ENCODE measurements around the gene PRKG2.

The PRKG2 gene

GRCh38 chr4:81227138-81227537, 12.1 kb upstream of the PRKG2 start:
- TF ChIP-seq POLR2AphosphoS5 (IDR thresholded peaks at IDR 0.05; ENCODE audit: low read depth, low read length) (no peak), TAF1 (IDR thresholded peaks at IDR 0.05; ENCODE audit: borderline replicate concordance, insufficient read depth, low read length) (no peak), REST (IDR thresholded peaks at IDR 0.05; ENCODE audit: insufficient read depth in 1 of 2, low read depth in 2 of 2, low read length in 2 of 2) (no peak), FOXP2 (optimal IDR thresholded peaks at IDR 0.05; ENCODE audit: borderline replicate concordance, extremely low read depth, extremely low read length, insufficient read depth) (no peak), SIN3A (IDR thresholded peaks at IDR 0.05; ENCODE audit: borderline replicate concordance, insufficient read depth, low read length) (no peak)

GRCh38 chr4:81225252-81225651, 10.2 kb upstream of the PRKG2 start:
- TF ChIP-seq POLR2AphosphoS5 (IDR thresholded peaks at IDR 0.05; ENCODE audit: low read depth, low read length) (no peak), SIN3A (IDR thresholded peaks at IDR 0.05; ENCODE audit: borderline replicate concordance, insufficient read depth, low read length) (no peak), REST (IDR thresholded peaks at IDR 0.05; ENCODE audit: insufficient read depth in 1 of 2, low read depth in 2 of 2, low read length in 2 of 2) (no peak), TAF1 (IDR thresholded peaks at IDR 0.05; ENCODE audit: borderline replicate concordance, insufficient read depth, low read length) (no peak), FOXP2 (optimal IDR thresholded peaks at IDR 0.05; ENCODE audit: borderline replicate concordance, extremely low read depth, extremely low read length, insufficient read depth) (no peak)

GRCh38 chr4:81221303-81222081, 6.5 kb upstream of the PRKG2 start:
- TF ChIP-seq SIN3A (IDR thresholded peaks at IDR 0.05; ENCODE audit: borderline replicate concordance, insufficient read depth, low read length) = no peak
- no peak for TF ChIP-seq POLR2AphosphoS5 (IDR thresholded peaks at IDR 0.05; ENCODE audit: low read depth, low read length)
- TF ChIP-seq REST (IDR thresholded peaks at IDR 0.05; ENCODE audit: insufficient read depth in 1 of 2, low read depth in 2 of 2, low read length in 2 of 2) = no peak
- TF ChIP-seq FOXP2 (optimal IDR thresholded peaks at IDR 0.05; ENCODE audit: borderline replicate concordance, extremely low read depth, extremely low read length, insufficient read depth) = no peak
- no peak for TF ChIP-seq TAF1 (IDR thresholded peaks at IDR 0.05; ENCODE audit: borderline replicate concordance, insufficient read depth, low read length)

- no peak for TF ChIP-seq FOXP2 (optimal IDR thresholded peaks at IDR 0.05; ENCODE audit: borderline replicate concordance, extremely low read depth, extremely low read length, insufficient read depth)
- no peak for TF ChIP-seq POLR2AphosphoS5 (IDR thresholded peaks at IDR 0.05; ENCODE audit: low read depth, low read length)
- no peak for TF ChIP-seq TAF1 (IDR thresholded peaks at IDR 0.05; ENCODE audit: borderline replicate concordance, insufficient read depth, low read length)
- TF ChIP-seq SIN3A (IDR thresholded peaks at IDR 0.05; ENCODE audit: borderline replicate concordance, insufficient read depth, low read length) = no peak
- TF ChIP-seq REST (IDR thresholded peaks at IDR 0.05; ENCODE audit: insufficient read depth in 1 of 2, low read depth in 2 of 2, low read length in 2 of 2) = no peak
Observed at GRCh38 chr4:81220271-81220670, 5.2 kb upstream of the PRKG2 start.
